Loucy (cell line): Measurements from ENCODE around the gene TJP1.

Source experiments
- CTCF ChIP-seq: fragments of 200-600 bp; sonication (generic); conservative IDR thresholded peaks from 2 replicates; pipeline ENCODE4 v1.5.1; 2014; ENCODE audit warnings: mild to moderate bottlenecking, antibody characterized with exemption, low read length
- EZH2phosphoT487 ChIP-seq: fragments of 200-600 bp; IDR thresholded peaks from 2 replicates; pipeline ENCODE4 v1.6.1; 2018; ENCODE audit warnings: antibody characterized with exemption, mild to moderate bottlenecking, moderate library complexity, borderline replicate concordance

DNA sequence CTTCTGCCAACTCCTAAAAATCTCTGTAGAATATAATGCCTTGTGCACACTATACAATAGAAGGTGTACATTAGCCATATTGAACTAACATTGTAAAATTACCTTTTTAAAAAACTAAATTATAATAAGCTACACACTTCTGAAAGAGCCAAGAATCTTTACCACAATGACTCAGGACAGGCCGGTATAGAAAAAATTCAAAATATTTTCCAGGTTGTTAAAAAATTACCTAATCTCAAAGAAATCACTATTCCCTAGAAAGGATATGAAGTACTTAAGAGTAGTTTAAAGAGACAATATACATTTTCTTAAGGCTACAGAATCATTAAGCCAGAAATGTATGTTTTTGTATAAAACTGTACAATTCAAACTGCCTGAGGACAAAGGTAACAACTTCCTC is 48.5 kb downstream of the TJP1 start:
- TF ChIP-seq EZH2phosphoT487 (no peak), CTCF (no peak)
